H1 (cell line): Measurements from ENCODE around the gene CUX1. TPM values are rescaled to one million over a fixed set of nuclear protein-coding genes. Genes with fewer than 3 reads are reported as not detected.

Source experiments
- CTCF ChIA-PET: fragments of 300-600 bp; sonication (Branson Sonifier 250); formaldehyde crosslinking; loops from one replicate; lab custom pipeline; 2021; ENCODE audit not compliant: partially characterized antibody; lab: Charles Lee
- POLR2A ChIA-PET: fragments of 300-600 bp; sonication (Branson Sonifier 250); formaldehyde crosslinking; loops from one replicate; lab custom pipeline; 2021; ENCODE audit warnings: inconsistent platforms; ENCODE audit not compliant: partially characterized antibody; lab: Charles Lee
- DNase-seq, 2 experiments: peaks; one replicate each; pipeline versions ENCODE4 v3.0.0 to v3.0.0-alpha.2; 2010 to 2022; ENCODE audit warnings: low spot score in 2 of 2, low read depth in 1 of 2, mixed read lengths in 1 of 2
- FAIRE-seq: peaks from 2 replicates; lab custom pipeline; 2011; peaks lifted over from hg19 to GRCh38; lab: Jason Lieb, UNC
- H2AFZ ChIP-seq: 2 replicates; pipeline ENCODE4 v1.8.1; 2012; ENCODE audit warnings: low read length, inconsistent platforms
- H2AK5ac ChIP-seq: 2 replicates; pipeline ENCODE4 v1.6.1; 2013; ENCODE audit warnings: low read depth, low read length
- H2BK120ac ChIP-seq: replicated peaks from 2 replicates; pipeline ENCODE3; 2013; ENCODE audit warnings: low read depth, low read length, inconsistent platforms
- H2BK12ac ChIP-seq: 2 replicates; pipeline ENCODE4 v1.6.1; 2013; ENCODE audit warnings: low read depth, low read length
- H2BK15ac ChIP-seq: 2 replicates; pipeline ENCODE4 v1.6.1; 2013; ENCODE audit warnings: low read length
- H2BK20ac ChIP-seq: 2 replicates; pipeline ENCODE4 v1.6.1; 2013; ENCODE audit warnings: low read length
- H2BK5ac ChIP-seq: 2 replicates; pipeline ENCODE4 v1.6.1; 2013; ENCODE audit warnings: low read depth, low read length
- H3K14ac ChIP-seq: 2 replicates; pipeline ENCODE4 v1.6.1; 2013; ENCODE audit warnings: inconsistent platforms; ENCODE audit not compliant: insufficient read length
- H3K18ac ChIP-seq: 2 replicates; pipeline ENCODE4 v1.6.1; 2013; ENCODE audit warnings: low read length; ENCODE audit errors: extremely low read depth
- H3K23ac ChIP-seq: 2 replicates; pipeline ENCODE4 v1.6.1; 2013; ENCODE audit warnings: inconsistent platforms; ENCODE audit not compliant: insufficient read length
- H3K23me2 ChIP-seq: 2 replicates; pipeline ENCODE4 v1.6.1; 2013; ENCODE audit warnings: low read depth, low read length
- H3K27ac ChIP-seq: 2 replicates; pipeline ENCODE4 v1.6.1; 2011; ENCODE audit warnings: low read depth, low read length, inconsistent platforms
- H3K27me3 ChIP-seq, 4 experiments: replicated peaks in 1 of 4; 1 replicate in 1 of 4; 2 replicates in 3 of 4; pipeline versions ENCODE4 v1.6.1 to v1.8.1; 2011 to 2013; ENCODE audit warnings: low read length in 3 of 4, mild to moderate bottlenecking in 3 of 4, inconsistent platforms in 2 of 4, mixed read lengths in 2 of 4, moderate library complexity in 1 of 4; ENCODE audit not compliant: control insufficient read depth in 3 of 4, insufficient read depth in 3 of 4; ENCODE audit errors: extremely low read depth in 1 of 4
- H3K36me3 ChIP-seq, 4 experiments: 2 replicates each; pipeline versions ENCODE4 v1.6.1 to v1.8.1; 2011 to 2013; ENCODE audit warnings: mild to moderate bottlenecking in 4 of 4, low read length in 3 of 4, moderate library complexity in 2 of 4, control low read depth in 1 of 4, inconsistent platforms in 1 of 4; ENCODE audit not compliant: insufficient read depth in 4 of 4, control insufficient read depth in 2 of 4
- H3K4ac ChIP-seq: replicated peaks from 2 replicates; pipeline ENCODE3; 2013; ENCODE audit warnings: low read length, low read depth, mixed read lengths, inconsistent platforms; ENCODE audit not compliant: insufficient read length
- H3K4me1 ChIP-seq, 4 experiments: replicated peaks in 1 of 4; 1 replicate in 1 of 4; 2 replicates in 3 of 4; pipeline versions ENCODE4 v1.6.1 to v1.8.1; 2011 to 2013; ENCODE audit warnings: low read length in 3 of 4, inconsistent platforms in 2 of 4, mixed read lengths in 1 of 4; ENCODE audit not compliant: insufficient read depth in 4 of 4, control insufficient read depth in 3 of 4
- H3K4me2 ChIP-seq, 2 experiments: 2 replicates each; pipeline versions ENCODE4 v1.6.1 to v1.8.1; 2011 to 2013; ENCODE audit warnings: low read depth in 2 of 2, low read length in 2 of 2, control low read depth in 1 of 2, inconsistent platforms in 1 of 2, mild to moderate bottlenecking in 1 of 2; ENCODE audit not compliant: insufficient read depth in 1 of 2
- H3K4me3 ChIP-seq, 4 experiments: fragments of 200-600, 300-600 bp in 1 of 4; sonication (generic), shearing (Covaris generic), sonication (Bioruptor Twin) in 1 of 4; 2 replicates each; pipeline versions ENCODE4 v1.5.1 to v1.8.1; 2011 to 2016; ENCODE audit warnings: low read length in 4 of 4, low read depth in 3 of 4, control low read depth in 2 of 4, inconsistent platforms in 2 of 4, mild to moderate bottlenecking in 2 of 4, mixed read lengths in 1 of 4, moderate library complexity in 1 of 4; ENCODE audit not compliant: insufficient read depth in 2 of 4; ENCODE audit errors: extremely low read depth in 1 of 4
- H3K56ac ChIP-seq: replicated peaks from 2 replicates; pipeline ENCODE3; 2013; ENCODE audit warnings: low read depth, mild to moderate bottlenecking, mixed read lengths, low read length, inconsistent platforms; ENCODE audit not compliant: insufficient read length
- H3K79me1 ChIP-seq: 2 replicates; pipeline ENCODE4 v1.6.1; 2013; ENCODE audit warnings: low read depth, low read length, control low read depth
- H3K79me2 ChIP-seq, 2 experiments: 2 replicates each; pipeline versions ENCODE4 v1.6.1 to v1.8.1; 2012 to 2013; ENCODE audit warnings: low read length in 2 of 2, mild to moderate bottlenecking in 2 of 2, inconsistent platforms in 1 of 2; ENCODE audit not compliant: insufficient read depth in 2 of 2, control insufficient read depth in 1 of 2
- H3K9ac ChIP-seq, 4 experiments: replicated peaks in 1 of 4; 1 replicate in 1 of 4; 2 replicates in 3 of 4; pipeline versions ENCODE4 v1.6.1 to v1.8.1; 2011 to 2013; ENCODE audit warnings: low read depth in 3 of 4, low read length in 3 of 4, control low read depth in 2 of 4, mild to moderate bottlenecking in 2 of 4, moderate library complexity in 2 of 4, inconsistent platforms in 1 of 4; ENCODE audit errors: extremely low read depth in 1 of 4
- H3K9me3 ChIP-seq, 2 experiments: 2 replicates each; pipeline versions ENCODE4 v1.6.1 to v1.8.1; 2012 to 2013; ENCODE audit warnings: mild to moderate bottlenecking in 2 of 2, moderate library complexity in 2 of 2, control low read depth in 1 of 2, inconsistent platforms in 1 of 2, low read depth in 1 of 2, low read length in 1 of 2, mixed read lengths in 1 of 2; ENCODE audit not compliant: insufficient read depth in 2 of 2
- H4K20me1 ChIP-seq, 2 experiments: replicated peaks in 1 of 2; 2 replicates each; pipeline versions ENCODE3 to v1.8.1; 2011 to 2013; ENCODE audit warnings: inconsistent platforms in 2 of 2, low read length in 2 of 2, mild to moderate bottlenecking in 1 of 2; ENCODE audit not compliant: insufficient read depth in 2 of 2, control insufficient read depth in 1 of 2
- H4K5ac ChIP-seq: 2 replicates; pipeline ENCODE4 v1.6.1; 2013; ENCODE audit warnings: low read length, low read depth, mixed read lengths, inconsistent platforms; ENCODE audit not compliant: insufficient read length
- H4K8ac ChIP-seq: 2 replicates; pipeline ENCODE4 v1.8.0; 2013; ENCODE audit warnings: mild to moderate bottlenecking, moderate library complexity, low read length, inconsistent platforms; ENCODE audit not compliant: insufficient read depth; ENCODE audit errors: extremely low read depth
- H4K91ac ChIP-seq: replicated peaks from 2 replicates; pipeline ENCODE3; 2013; ENCODE audit warnings: low read length, mixed read lengths, inconsistent platforms; ENCODE audit not compliant: insufficient read length
- CHD1 ChIP-seq: IDR thresholded peaks from 2 replicates; pipeline ENCODE4 v1.6.1; 2012; ENCODE audit warnings: low read depth, low read length, improper control_type of control experiment
- RAD21 ChIP-seq, 2 experiments: IDR thresholded peaks in 1 of 2; conservative IDR thresholded peaks in 1 of 2; 2 replicates each; pipeline ENCODE4 v1.6.1; 2011; ENCODE audit warnings: low read depth in 2 of 2, low read length in 2 of 2, improper control_type of control experiment in 1 of 2, inconsistent platforms in 1 of 2, mild to moderate bottlenecking in 1 of 2, moderate library complexity in 1 of 2
- WGBS, 2 experiments: shearing (Covaris generic) in 1 of 2; methylation state at CpG; one replicate each; pipeline versions ENCODE4 v1.1.6 to v1.1.7; 2013 to 2015; ENCODE audit warnings: low lambda C conversion rate in 2 of 2, mixed read lengths in 2 of 2, inconsistent platforms in 1 of 2, low coverage in 1 of 2, missing lambda C conversion rate in 1 of 2; ENCODE audit not compliant: insufficient replicate concordance in 2 of 2, insufficient coverage in 1 of 2, insufficient read length in 1 of 2; ENCODE audit errors: extremely low coverage in 1 of 2, missing lambda C conversion rate in 1 of 2; 5-methylcytosine and 5-hydroxymethylcytosine counted together
- polyA plus RNA-seq, 7 experiments: library from polyadenylated mRNA; depleted of rRNA in 3 of 7; stranded (reverse) in 5 of 7; unstranded in 2 of 7; fragments of >200 nt in 5 of 7; fragments of 200-250 nt in 2 of 7; gene quantifications; 1 replicate in 5 of 7; 2 replicates in 1 of 7; 4 replicates in 1 of 7; pipeline versions ENCODE4 v1.2.1 to v1.2.3, GENCODE V29; 2011 to 2013; ENCODE audit warnings: missing spikeins in 2 of 7, mixed read lengths in 2 of 7
- total RNA-seq: library from RNA; stranded (reverse); fragmentation: NEBNext Ultra II Directional; extraction: Animal tissue kit (Norgen Biotek cat#: 25700); gene quantifications from 2 replicates; pipeline ENCODE4 v1.2.1, GENCODE V29; 2021
- TF ChIP-seq, protein P1 (sequence below), 3 experiments: IDR thresholded peaks; 1 replicate in 2 of 3; 2 replicates in 1 of 3; pipeline versions ENCODE4 v1.5.1 to v1.6.1; 2011; ENCODE audit warnings: low read length in 3 of 3, mild to moderate bottlenecking in 3 of 3, inconsistent platforms in 2 of 3, low read depth in 1 of 3, moderate library complexity in 1 of 3; ENCODE audit not compliant: insufficient read depth in 1 of 3; ENCODE audit errors: control extremely low read depth in 1 of 3

The CUX1 gene
- total and polyA plus RNA-seq, 2 of the 8 experiments (the other 6 are each of a cell fraction or from before 2014, with no cell fraction given), result 21.6 to 65.9 TPM

DNA sequence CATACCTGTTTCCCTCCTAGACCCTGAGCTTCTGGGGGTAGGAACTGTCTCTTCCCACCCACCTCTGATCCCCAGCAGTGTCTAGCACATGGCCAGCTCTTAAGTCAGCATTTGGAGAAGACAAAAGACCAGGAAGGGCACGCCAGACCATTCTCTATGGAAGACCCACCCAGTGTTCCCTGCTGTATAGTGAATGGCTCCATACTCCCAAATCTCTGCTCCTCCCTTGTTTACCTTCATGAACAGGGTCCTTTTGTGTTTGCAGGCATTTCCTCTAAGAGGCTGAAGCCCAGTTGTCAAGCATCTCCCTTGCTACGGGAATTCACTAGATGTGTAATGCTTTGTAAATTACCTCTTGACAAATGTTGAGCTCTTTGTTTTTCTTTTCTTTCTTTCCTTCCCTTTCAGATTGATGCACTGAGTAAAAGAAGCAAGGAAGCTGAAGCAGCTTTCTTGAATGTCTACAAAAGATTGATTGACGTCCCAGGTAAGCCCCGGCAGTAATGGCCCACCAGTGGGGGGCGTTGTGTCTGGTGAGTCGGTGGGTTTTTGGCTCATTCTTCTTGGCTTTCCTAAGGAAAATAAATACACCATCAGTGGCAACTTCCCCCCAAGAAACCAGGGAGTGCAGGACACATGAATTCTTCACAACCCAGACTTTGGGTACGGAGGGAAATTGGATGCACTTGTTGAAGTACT lies 252.7 kb downstream of the CUX1 start:
- WGBS, 2 experiments, result 80% methylated on average over 7 of the region's 7 CpGs; no CpG with 5 or more reads in 1 of the 2 experiments
- 0 out of 2 replicates have a peak overlapping the region, but pooled peaks have one; percentile 2 for H3K27ac ChIP-seq
- H3K36me3 ChIP-seq, result peaks cover 2 to 10% (median 5%) of the 10 kb centered on the region in 4 experiments; a peak in 4 of 8 replicates
- no peak overlapping the region for H4K91ac ChIP-seq
- H4K5ac ChIP-seq, result no peak overlapping the region
- no peaks in the 10 kb centered on the region for H3K79me2 ChIP-seq
- no peak overlapping the region for H4K8ac ChIP-seq
- no peak overlapping the region for H3K4me2 ChIP-seq
- no peak overlapping the region for H3K4ac ChIP-seq
- H3K9me3 ChIP-seq, result peaks cover 5 to 7% of the 10 kb centered on the region in 2 experiments; a peak in 2 of 4 replicates
- no peak overlapping the region for H2BK12ac ChIP-seq
- peak; percentile 23 to 40; a peak in 2 of 4 replicates for TF ChIP-seq RAD21 (IDR thresholded peaks at IDR 0.05 in 1 of 2, conservative IDR thresholded peaks at IDR 0.05 in 1 of 2; ENCODE audit: low read depth in 2 of 2, low read length in 2 of 2)
- TF ChIP-seq, protein P1, sequence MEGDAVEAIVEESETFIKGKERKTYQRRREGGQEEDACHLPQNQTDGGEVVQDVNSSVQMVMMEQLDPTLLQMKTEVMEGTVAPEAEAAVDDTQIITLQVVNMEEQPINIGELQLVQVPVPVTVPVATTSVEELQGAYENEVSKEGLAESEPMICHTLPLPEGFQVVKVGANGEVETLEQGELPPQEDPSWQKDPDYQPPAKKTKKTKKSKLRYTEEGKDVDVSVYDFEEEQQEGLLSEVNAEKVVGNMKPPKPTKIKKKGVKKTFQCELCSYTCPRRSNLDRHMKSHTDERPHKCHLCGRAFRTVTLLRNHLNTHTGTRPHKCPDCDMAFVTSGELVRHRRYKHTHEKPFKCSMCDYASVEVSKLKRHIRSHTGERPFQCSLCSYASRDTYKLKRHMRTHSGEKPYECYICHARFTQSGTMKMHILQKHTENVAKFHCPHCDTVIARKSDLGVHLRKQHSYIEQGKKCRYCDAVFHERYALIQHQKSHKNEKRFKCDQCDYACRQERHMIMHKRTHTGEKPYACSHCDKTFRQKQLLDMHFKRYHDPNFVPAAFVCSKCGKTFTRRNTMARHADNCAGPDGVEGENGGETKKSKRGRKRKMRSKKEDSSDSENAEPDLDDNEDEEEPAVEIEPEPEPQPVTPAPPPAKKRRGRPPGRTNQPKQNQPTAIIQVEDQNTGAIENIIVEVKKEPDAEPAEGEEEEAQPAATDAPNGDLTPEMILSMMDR (IDR thresholded peaks at IDR 0.05; ENCODE audit: control extremely low read depth in 1 of 3, insufficient read depth in 1 of 3, low read depth in 1 of 3, low read length in 3 of 3), result peak; percentile 25 to 47 (median 45); a peak in 3 of 4 replicates
- no peak for TF ChIP-seq CHD1
- H2AFZ ChIP-seq, result no peak overlapping the region
- no peak overlapping the region for H2BK5ac ChIP-seq
- H2AK5ac ChIP-seq, result no peak overlapping the region; the same call in 1 of the 2 replicates
- H2BK20ac ChIP-seq, result no peak overlapping the region
- no peak overlapping the region; a peak in 1 of 7 replicates for H3K9ac ChIP-seq
- H3K14ac ChIP-seq, result no peak overlapping the region
- no peak overlapping the region for H3K4me3 ChIP-seq
- FAIRE-seq (no peak), DNase-seq (no peak)
- no peak overlapping the region for H3K18ac ChIP-seq
- H2BK15ac ChIP-seq, result no peak overlapping the region
- no peaks in the 10 kb centered on the region for H3K23me2 ChIP-seq
- no peak overlapping the region for H3K23ac ChIP-seq
- peaks cover 2% of the 10 kb centered on the region; the same call in 1 of the 2 replicates for H3K79me1 ChIP-seq
- no peak overlapping the region for H2BK120ac ChIP-seq
- H3K27me3 ChIP-seq, result no peaks in the 10 kb centered on the region
- ChIA-PET POLR2A (interaction anchor here (0.6 kb wide), 2 partner anchors 9 to 394 kb away, joined by 3 to 4 read pairs; no protein-coding TSS in a partner anchor), CTCF (interaction anchor here (0.5 to 1.9 kb wide), 17 partner anchors 8 to 527 kb away, joined by 3 to 7 read pairs (median 4); no protein-coding TSS in a partner anchor)
- H3K4me1 ChIP-seq, result peaks cover 0 to 3% (median under 1%) of the 10 kb centered on the region in 4 experiments; a peak in 3 of 7 replicates
- H3K56ac ChIP-seq, result no peak overlapping the region
- peaks cover 1 to 4% of the 10 kb centered on the region in 2 experiments for H4K20me1 ChIP-seq
